IPS-NIHi7 (cell line): ENCODE data around the gene MAOB.
"Not testable (repeated sequence)": the region's sequence is repeated elsewhere in the genome, so short reads cannot be mapped to it uniquely, and the experiment has no call there.

Experiments
- DNase-seq: peaks from one replicate; pipeline ENCODE4 v3.0.0; 2012; ENCODE audit warnings: mixed read lengths; ENCODE audit errors: extremely low spot score

Gene MAOB

GRCh38 chrX:43882294-43882681 lies at the start of gene MAOB:
Gene MAOB (minus strand): TSS chrX:43882450. CDS start chrX:43882299, 151 bp downstream.
- peak; percentile 92 for DNase-seq

GRCh38 chrX:43922032-43922431 lies 39.8 kb upstream of the MAOB start:
- DNase-seq: not testable (repeated sequence)

GRCh38 chrX:43910772-43911171 lies 28.5 kb upstream of the MAOB start:
- DNase-seq: not testable (repeated sequence)

- no peak for DNase-seq
These were observed 27.8 kb upstream of the MAOB start for GRCh38 chrX:43910012-43910411.

GRCh38 chrX:43909141-43909540 lies 26.9 kb upstream of the MAOB start:
- no peak for DNase-seq

- no peak for DNase-seq
These were observed 17.9 kb upstream of the MAOB start for GRCh38 chrX:43899878-43900815.

- DNase-seq: no peak
These were observed 16.3 kb upstream of the MAOB start for GRCh38 chrX:43898406-43899035.

- no peak for DNase-seq
These were observed 15.0 kb upstream of the MAOB start for GRCh38 chrX:43897290-43897689.

- DNase-seq: no peak
These were observed 10.2 kb upstream of the MAOB start for GRCh38 chrX:43892336-43892870.

GRCh38 chrX:43885617-43886016 lies 3.4 kb upstream of the MAOB start:
- DNase-seq: no peak

- no peak for DNase-seq
These were observed 598 bp downstream of the MAOB start for GRCh38 chrX:43881410-43882293.

GRCh38 chrX:43880425-43880824 lies 1.8 kb downstream of the MAOB start:
- no peak for DNase-seq

- no peak for DNase-seq
These were observed 3.2 kb downstream of the MAOB start for GRCh38 chrX:43878906-43879526.

GRCh38 chrX:43876680-43877079 lies 5.6 kb downstream of the MAOB start:
- DNase-seq: no peak

GRCh38 chrX:43870758-43871419 lies 11.4 kb downstream of the MAOB start:
- DNase-seq: no peak

GRCh38 chrX:43870011-43870410 lies 12.2 kb downstream of the MAOB start:
- no peak for DNase-seq

- DNase-seq: no peak
These were observed 13.5 kb downstream of the MAOB start for GRCh38 chrX:43868791-43869190.

- no peak for DNase-seq
These were observed 15.8 kb downstream of the MAOB start for GRCh38 chrX:43866423-43866822.

GRCh38 chrX:43865791-43866190 lies 16.5 kb downstream of the MAOB start:
- DNase-seq: no peak

GRCh38 chrX:43862434-43862833 lies 19.8 kb downstream of the MAOB start:
- DNase-seq: no peak

GRCh38 chrX:43861750-43862149 lies 20.5 kb downstream of the MAOB start:
- DNase-seq: no peak
